BLaER1 (cell line): ENCODE results near the gene ACTA1.

ENCODE experiments used
- H3K27ac ChIP-seq: shearing (Covaris generic); formaldehyde crosslinking; 2 replicates; pipeline ENCODE4 v1.8.1; 2022
- H3K27me3 ChIP-seq: shearing (Covaris generic); formaldehyde crosslinking; 2 replicates; pipeline ENCODE4 v1.8.1; 2022
- H3K36me3 ChIP-seq: shearing (Covaris generic); formaldehyde crosslinking; 2 replicates; pipeline ENCODE4 v1.8.1; 2022
- H3K4me1 ChIP-seq: shearing (Covaris generic); formaldehyde crosslinking; 2 replicates; pipeline ENCODE4 v1.8.1; 2022
- H3K4me2 ChIP-seq: shearing (Covaris generic); formaldehyde crosslinking; 2 replicates; pipeline ENCODE4 v1.8.1; 2022
- H3K4me3 ChIP-seq: shearing (Covaris generic); formaldehyde crosslinking; 2 replicates; pipeline ENCODE4 v1.8.1; 2022
- H3K9ac ChIP-seq: shearing (Covaris generic); formaldehyde crosslinking; 2 replicates; pipeline ENCODE4 v1.8.1; 2022
- H3K9me3 ChIP-seq: shearing (Covaris generic); formaldehyde crosslinking; 2 replicates; pipeline ENCODE4 v1.8.1; 2022
- H4K20me1 ChIP-seq: shearing (Covaris generic); formaldehyde crosslinking; 2 replicates; pipeline ENCODE4 v1.8.1; 2022
- Cebpa-rat ChIP-seq: shearing (Covaris generic); IDR thresholded peaks from 2 replicates; pipeline ENCODE4 v1.8.1; 2022

The ACTA1 gene

GRCh38 chr1:229445828-229446227 is 11.9 kb upstream of the ACTA1 start:
- Histone ChIP-seq H4K20me1 (no peaks in the 10 kb centered on the region), H3K4me3 (no peak overlapping the region), H3K4me2 (no peak overlapping the region), H3K4me1 (no peaks in the 10 kb centered on the region), H3K27ac (no peak overlapping the region), H3K36me3 (peaks cover 89% of the 10 kb centered on the region), H3K27me3 (no peaks in the 10 kb centered on the region), H3K9me3 (no peaks in the 10 kb centered on the region), H3K9ac (no peak overlapping the region)
- TF ChIP-seq Cebpa-rat, result no peak

DNA sequence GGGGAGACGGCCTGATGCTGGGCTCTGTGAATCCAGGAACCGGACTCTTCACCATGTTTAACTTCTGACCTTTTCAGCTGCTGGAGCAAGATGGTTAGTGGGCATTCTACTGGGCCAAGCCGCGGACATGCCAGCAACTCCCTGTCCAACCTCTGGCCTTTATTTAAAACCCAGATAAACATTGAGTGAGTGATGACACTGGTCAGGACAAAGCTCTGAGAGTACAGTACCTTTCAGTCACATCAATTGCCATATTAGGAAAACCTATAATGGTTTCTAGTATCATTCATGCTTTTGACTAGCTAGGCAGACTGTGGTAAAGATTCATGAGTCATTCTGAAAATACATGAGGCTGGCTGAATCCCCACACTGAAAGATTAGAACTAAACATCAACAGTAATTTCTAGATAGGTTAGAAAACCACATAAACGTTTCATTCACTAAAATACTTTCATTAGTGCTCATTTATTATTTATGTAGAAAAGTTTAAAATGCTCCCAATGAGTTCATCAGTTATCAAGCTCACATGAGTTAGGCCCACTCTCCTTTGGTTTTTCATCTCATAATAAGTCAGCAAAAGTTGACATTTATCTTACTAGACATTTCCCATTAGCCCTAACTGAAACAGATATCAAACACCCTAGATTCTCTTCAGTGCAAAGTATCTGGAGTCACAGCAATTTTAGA is 7.1 kb upstream of the ACTA1 start:
- no peak for TF ChIP-seq Cebpa-rat
- no peaks in the 10 kb centered on the region for H3K4me1 ChIP-seq
- no peak overlapping the region for H3K4me3 ChIP-seq
- H3K27ac ChIP-seq, result no peak overlapping the region
- H3K9ac ChIP-seq, result no peak overlapping the region
- H4K20me1 ChIP-seq, result no peaks in the 10 kb centered on the region
- no peaks in the 10 kb centered on the region for H3K9me3 ChIP-seq
- no peaks in the 10 kb centered on the region for H3K27me3 ChIP-seq
- H3K36me3 ChIP-seq, result peaks cover 70% of the 10 kb centered on the region
- no peak overlapping the region for H3K4me2 ChIP-seq

- Histone ChIP-seq H3K27ac (no peak overlapping the region), H3K9ac (no peak overlapping the region), H3K27me3 (peaks cover 22% of the 10 kb centered on the region), H3K9me3 (peaks cover 13% of the 10 kb centered on the region), H3K4me3 (no peak overlapping the region), H3K36me3 (peaks cover 41% of the 10 kb centered on the region), H4K20me1 (no peaks in the 10 kb centered on the region), H3K4me1 (no peaks in the 10 kb centered on the region), H3K4me2 (no peak overlapping the region)
- no peak for TF ChIP-seq Cebpa-rat
Observed at GRCh38 chr1:229438021-229438420, 4.1 kb upstream of the ACTA1 start.

DNA sequence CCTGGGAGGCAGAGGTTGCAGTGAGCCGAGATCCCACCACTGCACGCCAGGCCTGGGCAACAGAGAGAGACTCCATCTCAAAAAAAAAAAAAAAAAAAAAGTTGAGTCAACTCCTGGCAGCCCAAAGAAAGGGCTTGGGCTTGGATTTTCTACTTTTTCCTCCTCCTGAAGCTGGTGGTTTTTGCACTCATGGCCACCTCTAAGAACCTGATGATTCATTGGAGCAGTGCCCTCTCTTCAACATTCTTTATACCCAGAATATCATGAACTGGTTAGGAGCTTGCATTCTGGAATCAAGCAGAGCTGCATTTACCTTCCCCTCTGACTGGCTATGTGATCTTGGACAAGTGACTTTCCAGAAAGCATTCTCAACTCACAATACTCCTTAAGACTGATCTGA is 3.5 kb upstream of the ACTA1 start:
- Histone ChIP-seq H3K36me3 (peaks cover 35% of the 10 kb centered on the region), H3K4me3 (no peak overlapping the region), H3K9me3 (peaks cover 19% of the 10 kb centered on the region), H3K27me3 (peaks cover 22% of the 10 kb centered on the region), H3K9ac (no peak overlapping the region), H3K27ac (no peak overlapping the region), H3K4me1 (no peaks in the 10 kb centered on the region), H3K4me2 (no peak overlapping the region), H4K20me1 (no peaks in the 10 kb centered on the region)
- no peak for TF ChIP-seq Cebpa-rat

- Histone ChIP-seq H3K36me3 (peaks cover 26% of the 10 kb centered on the region), H3K27me3 (peaks cover 22% of the 10 kb centered on the region), H3K4me1 (no peaks in the 10 kb centered on the region), H3K4me2 (no peak overlapping the region), H4K20me1 (no peaks in the 10 kb centered on the region), H3K4me3 (no peak overlapping the region), H3K9me3 (peaks cover 28% of the 10 kb centered on the region), H3K9ac (no peak overlapping the region), H3K27ac (no peak overlapping the region)
- no peak for TF ChIP-seq Cebpa-rat
Observed at GRCh38 chr1:229436201-229436600, 2.3 kb upstream of the ACTA1 start.

GRCh38 chr1:229434641-229435051 is 752 bp upstream of the ACTA1 start:
- H3K36me3 ChIP-seq, result peaks cover 11% of the 10 kb centered on the region
- no peak overlapping the region for H3K4me2 ChIP-seq
- no peak overlapping the region for H3K9ac ChIP-seq
- TF ChIP-seq Cebpa-rat, result no peak
- H3K27me3 ChIP-seq, result peaks cover 22% of the 10 kb centered on the region
- no peak overlapping the region for H3K27ac ChIP-seq
- no peaks in the 10 kb centered on the region for H4K20me1 ChIP-seq
- no peaks in the 10 kb centered on the region for H3K4me1 ChIP-seq
- no peak overlapping the region for H3K4me3 ChIP-seq
- peaks cover 28% of the 10 kb centered on the region for H3K9me3 ChIP-seq

GRCh38 chr1:229433364-229434004 is 410 bp downstream of the ACTA1 start:
- Histone ChIP-seq H3K36me3 (no peaks in the 10 kb centered on the region), H3K27ac (no peak overlapping the region), H4K20me1 (no peaks in the 10 kb centered on the region), H3K27me3 (peaks cover 22% of the 10 kb centered on the region), H3K9ac (no peak overlapping the region), H3K9me3 (peaks cover 28% of the 10 kb centered on the region), H3K4me1 (no peaks in the 10 kb centered on the region), H3K4me2 (no peak overlapping the region), H3K4me3 (no peak overlapping the region)
- TF ChIP-seq Cebpa-rat, result no peak

DNA sequence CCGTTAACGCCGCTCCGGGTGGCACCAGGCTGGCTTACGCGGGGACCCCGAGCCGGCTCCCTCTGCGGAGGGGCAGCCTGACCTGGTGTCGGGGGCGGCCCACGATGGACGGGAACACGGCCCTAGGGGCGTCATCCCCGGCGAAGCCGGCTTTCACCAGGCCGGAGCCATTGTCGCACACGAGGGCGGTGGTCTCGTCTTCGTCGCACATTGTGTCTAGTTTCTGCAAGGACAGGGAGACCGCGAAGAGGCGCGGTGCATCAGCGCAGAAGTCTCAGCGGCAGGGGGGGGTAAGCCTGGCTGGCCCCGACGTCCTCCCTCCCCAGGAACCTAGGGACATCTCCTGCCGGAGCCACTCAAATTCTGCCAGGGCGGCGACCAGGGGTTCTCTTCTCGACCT is 989 bp downstream of the ACTA1 start:
- peaks cover 22% of the 10 kb centered on the region for H3K27me3 ChIP-seq
- no peaks in the 10 kb centered on the region for H3K36me3 ChIP-seq
- H3K27ac ChIP-seq, result no peak overlapping the region
- no peak for TF ChIP-seq Cebpa-rat
- H4K20me1 ChIP-seq, result no peaks in the 10 kb centered on the region
- H3K4me2 ChIP-seq, result no peak overlapping the region
- no peaks in the 10 kb centered on the region for H3K4me1 ChIP-seq
- peaks cover 28% of the 10 kb centered on the region for H3K9me3 ChIP-seq
- H3K4me3 ChIP-seq, result no peak overlapping the region
- H3K9ac ChIP-seq, result no peak overlapping the region

- Histone ChIP-seq H3K36me3 (no peaks in the 10 kb centered on the region), H3K27me3 (peaks cover 22% of the 10 kb centered on the region)
Observed at GRCh38 chr1:229432116-229432461, 1.8 kb downstream of the ACTA1 start.

DNA sequence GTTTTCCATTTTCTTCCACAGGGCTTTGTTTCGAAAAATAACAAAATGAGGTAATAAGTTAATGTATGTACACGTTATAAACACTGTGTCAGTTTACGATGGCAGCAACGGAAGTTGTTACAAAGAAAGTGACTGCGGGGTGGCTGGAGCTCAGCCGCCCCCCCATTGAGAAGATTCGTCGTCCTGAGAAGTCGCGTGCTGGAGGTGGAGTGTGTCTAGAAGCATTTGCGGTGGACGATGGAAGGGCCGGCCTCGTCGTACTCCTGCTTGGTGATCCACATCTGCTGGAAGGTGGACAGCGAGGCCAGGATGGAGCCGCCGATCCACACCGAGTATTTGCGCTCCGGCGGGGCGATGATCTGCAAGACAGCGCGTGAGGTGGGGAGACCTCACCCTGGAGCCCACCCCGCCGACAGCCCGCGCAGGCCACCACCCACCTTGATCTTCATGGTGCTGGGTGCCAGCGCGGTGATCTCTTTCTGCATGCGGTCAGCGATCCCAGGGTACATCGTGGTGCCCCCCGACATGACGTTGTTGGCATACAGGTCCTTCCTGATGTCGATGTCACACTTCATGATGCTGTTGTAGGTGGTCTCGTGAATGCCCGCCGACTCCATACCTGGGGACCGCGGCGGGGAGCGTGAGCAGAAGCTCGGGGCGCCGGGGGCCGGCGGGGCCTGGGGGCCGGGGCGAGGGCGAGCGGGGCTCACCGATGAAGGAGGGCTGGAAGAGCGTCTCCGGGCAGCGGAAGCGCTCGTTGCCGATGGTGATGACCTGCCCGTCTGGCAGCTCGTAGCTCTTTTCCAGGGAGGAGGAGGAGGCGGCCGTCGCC is 2.4 kb downstream of the ACTA1 start:
- no peak overlapping the region for H3K4me2 ChIP-seq

More at GRCh38 chr1:229432116-229432461, 1.8 kb downstream of the ACTA1 start:
- H3K27ac ChIP-seq, result no peak overlapping the region
- no peak for TF ChIP-seq Cebpa-rat
- no peak overlapping the region for H3K4me2 ChIP-seq
- H4K20me1 ChIP-seq, result no peaks in the 10 kb centered on the region
- no peak overlapping the region for H3K9ac ChIP-seq
- H3K4me3 ChIP-seq, result no peak overlapping the region
- H3K4me1 ChIP-seq, result no peaks in the 10 kb centered on the region
- H3K9me3 ChIP-seq, result peaks cover 28% of the 10 kb centered on the region

More for the DNA sequence above, 2.4 kb downstream of the ACTA1 start:
- H3K4me3 ChIP-seq, result no peak overlapping the region
- no peaks in the 10 kb centered on the region for H3K4me1 ChIP-seq
- H3K9ac ChIP-seq, result no peak overlapping the region
- H3K27me3 ChIP-seq, result peaks cover 22% of the 10 kb centered on the region
- no peak overlapping the region for H3K27ac ChIP-seq
- no peaks in the 10 kb centered on the region for H3K36me3 ChIP-seq
- TF ChIP-seq Cebpa-rat, result no peak
- peaks cover 28% of the 10 kb centered on the region for H3K9me3 ChIP-seq
- H4K20me1 ChIP-seq, result no peaks in the 10 kb centered on the region
